ENCODE results near the gene DZIP1. TPM values are rescaled to one million over a fixed set of nuclear protein-coding genes. Genes with fewer than 3 reads are reported as not detected.

DZIP1 gene
- total and polyA plus RNA-seq, 2 of the 8 experiments (the other 6 are each of a cell fraction or from before 2014, with no cell fraction given), result 7.6 to 24.6 TPM

DNA sequence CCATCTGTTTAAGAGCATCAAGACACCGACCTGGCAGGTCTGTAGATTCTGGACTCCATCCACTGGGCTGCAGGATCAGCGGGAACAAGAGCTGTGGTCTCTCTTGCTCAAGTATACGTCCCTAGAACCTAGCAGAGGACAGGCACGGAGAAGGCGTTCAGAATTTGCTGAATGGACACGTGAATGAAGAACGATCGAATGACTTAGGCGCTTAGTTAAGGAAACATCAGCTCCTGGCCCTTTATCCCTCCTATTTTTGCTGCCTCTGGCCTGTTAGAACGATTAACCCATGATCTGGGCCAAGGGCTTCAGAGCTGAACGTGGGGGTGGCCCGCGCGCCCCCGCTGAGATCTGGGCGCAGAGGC is 953 bp downstream of the DZIP1 start (continued):
- no peak for TF ChIP-seq RNF2 (IDR thresholded peaks at IDR 0.05; ENCODE audit: borderline replicate concordance, low read depth, low read length, missing control alignments, poor library complexity, severe bottlenecking)
- TF ChIP-seq TAF1 (IDR thresholded peaks at IDR 0.05; ENCODE audit: low read depth, low read length), result 0 out of 2 replicates have a peak, but pooled peaks have one; percentile 12
- TF ChIP-seq POLR2A (IDR thresholded peaks at IDR 0.05; ENCODE audit: control extremely low read depth in 1 of 2, low read depth in 2 of 2, low read length in 2 of 2), result peak in 1 of 2 experiments; percentile 38; a peak in 1 of 3 replicates
- no peak for TF ChIP-seq EGR1 (IDR thresholded peaks at IDR 0.05; ENCODE audit: borderline replicate concordance, low read depth, low read length)
- TF ChIP-seq, protein P1, sequence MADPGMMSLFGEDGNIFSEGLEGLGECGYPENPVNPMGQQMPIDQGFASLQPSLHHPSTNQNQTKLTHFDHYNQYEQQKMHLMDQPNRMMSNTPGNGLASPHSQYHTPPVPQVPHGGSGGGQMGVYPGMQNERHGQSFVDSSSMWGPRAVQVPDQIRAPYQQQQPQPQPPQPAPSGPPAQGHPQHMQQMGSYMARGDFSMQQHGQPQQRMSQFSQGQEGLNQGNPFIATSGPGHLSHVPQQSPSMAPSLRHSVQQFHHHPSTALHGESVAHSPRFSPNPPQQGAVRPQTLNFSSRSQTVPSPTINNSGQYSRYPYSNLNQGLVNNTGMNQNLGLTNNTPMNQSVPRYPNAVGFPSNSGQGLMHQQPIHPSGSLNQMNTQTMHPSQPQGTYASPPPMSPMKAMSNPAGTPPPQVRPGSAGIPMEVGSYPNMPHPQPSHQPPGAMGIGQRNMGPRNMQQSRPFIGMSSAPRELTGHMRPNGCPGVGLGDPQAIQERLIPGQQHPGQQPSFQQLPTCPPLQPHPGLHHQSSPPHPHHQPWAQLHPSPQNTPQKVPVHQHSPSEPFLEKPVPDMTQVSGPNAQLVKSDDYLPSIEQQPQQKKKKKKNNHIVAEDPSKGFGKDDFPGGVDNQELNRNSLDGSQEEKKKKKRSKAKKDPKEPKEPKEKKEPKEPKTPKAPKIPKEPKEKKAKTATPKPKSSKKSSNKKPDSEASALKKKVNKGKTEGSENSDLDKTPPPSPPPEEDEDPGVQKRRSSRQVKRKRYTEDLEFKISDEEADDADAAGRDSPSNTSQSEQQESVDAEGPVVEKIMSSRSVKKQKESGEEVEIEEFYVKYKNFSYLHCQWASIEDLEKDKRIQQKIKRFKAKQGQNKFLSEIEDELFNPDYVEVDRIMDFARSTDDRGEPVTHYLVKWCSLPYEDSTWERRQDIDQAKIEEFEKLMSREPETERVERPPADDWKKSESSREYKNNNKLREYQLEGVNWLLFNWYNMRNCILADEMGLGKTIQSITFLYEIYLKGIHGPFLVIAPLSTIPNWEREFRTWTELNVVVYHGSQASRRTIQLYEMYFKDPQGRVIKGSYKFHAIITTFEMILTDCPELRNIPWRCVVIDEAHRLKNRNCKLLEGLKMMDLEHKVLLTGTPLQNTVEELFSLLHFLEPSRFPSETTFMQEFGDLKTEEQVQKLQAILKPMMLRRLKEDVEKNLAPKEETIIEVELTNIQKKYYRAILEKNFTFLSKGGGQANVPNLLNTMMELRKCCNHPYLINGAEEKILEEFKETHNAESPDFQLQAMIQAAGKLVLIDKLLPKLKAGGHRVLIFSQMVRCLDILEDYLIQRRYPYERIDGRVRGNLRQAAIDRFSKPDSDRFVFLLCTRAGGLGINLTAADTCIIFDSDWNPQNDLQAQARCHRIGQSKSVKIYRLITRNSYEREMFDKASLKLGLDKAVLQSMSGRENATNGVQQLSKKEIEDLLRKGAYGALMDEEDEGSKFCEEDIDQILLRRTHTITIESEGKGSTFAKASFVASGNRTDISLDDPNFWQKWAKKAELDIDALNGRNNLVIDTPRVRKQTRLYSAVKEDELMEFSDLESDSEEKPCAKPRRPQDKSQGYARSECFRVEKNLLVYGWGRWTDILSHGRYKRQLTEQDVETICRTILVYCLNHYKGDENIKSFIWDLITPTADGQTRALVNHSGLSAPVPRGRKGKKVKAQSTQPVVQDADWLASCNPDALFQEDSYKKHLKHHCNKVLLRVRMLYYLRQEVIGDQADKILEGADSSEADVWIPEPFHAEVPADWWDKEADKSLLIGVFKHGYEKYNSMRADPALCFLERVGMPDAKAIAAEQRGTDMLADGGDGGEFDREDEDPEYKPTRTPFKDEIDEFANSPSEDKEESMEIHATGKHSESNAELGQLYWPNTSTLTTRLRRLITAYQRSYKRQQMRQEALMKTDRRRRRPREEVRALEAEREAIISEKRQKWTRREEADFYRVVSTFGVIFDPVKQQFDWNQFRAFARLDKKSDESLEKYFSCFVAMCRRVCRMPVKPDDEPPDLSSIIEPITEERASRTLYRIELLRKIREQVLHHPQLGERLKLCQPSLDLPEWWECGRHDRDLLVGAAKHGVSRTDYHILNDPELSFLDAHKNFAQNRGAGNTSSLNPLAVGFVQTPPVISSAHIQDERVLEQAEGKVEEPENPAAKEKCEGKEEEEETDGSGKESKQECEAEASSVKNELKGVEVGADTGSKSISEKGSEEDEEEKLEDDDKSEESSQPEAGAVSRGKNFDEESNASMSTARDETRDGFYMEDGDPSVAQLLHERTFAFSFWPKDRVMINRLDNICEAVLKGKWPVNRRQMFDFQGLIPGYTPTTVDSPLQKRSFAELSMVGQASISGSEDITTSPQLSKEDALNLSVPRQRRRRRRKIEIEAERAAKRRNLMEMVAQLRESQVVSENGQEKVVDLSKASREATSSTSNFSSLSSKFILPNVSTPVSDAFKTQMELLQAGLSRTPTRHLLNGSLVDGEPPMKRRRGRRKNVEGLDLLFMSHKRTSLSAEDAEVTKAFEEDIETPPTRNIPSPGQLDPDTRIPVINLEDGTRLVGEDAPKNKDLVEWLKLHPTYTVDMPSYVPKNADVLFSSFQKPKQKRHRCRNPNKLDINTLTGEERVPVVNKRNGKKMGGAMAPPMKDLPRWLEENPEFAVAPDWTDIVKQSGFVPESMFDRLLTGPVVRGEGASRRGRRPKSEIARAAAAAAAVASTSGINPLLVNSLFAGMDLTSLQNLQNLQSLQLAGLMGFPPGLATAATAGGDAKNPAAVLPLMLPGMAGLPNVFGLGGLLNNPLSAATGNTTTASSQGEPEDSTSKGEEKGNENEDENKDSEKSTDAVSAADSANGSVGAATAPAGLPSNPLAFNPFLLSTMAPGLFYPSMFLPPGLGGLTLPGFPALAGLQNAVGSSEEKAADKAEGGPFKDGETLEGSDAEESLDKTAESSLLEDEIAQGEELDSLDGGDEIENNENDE (IDR thresholded peaks at IDR 0.05; ENCODE audit: insufficient replicate concordance, low read length), result no peak
- TF ChIP-seq TAF7 (optimal IDR thresholded peaks at IDR 0.05; ENCODE audit: borderline replicate concordance, low read depth, low read length), result no peak
- no peak for TF ChIP-seq GTF2F1 (IDR thresholded peaks at IDR 0.05; ENCODE audit: borderline replicate concordance, low read depth, low read length)
- peak; percentile 49; the same call in 1 of the 2 replicates for TF ChIP-seq POLR2AphosphoS5 (IDR thresholded peaks at IDR 0.05; ENCODE audit: low read depth, low read length)
- TF ChIP-seq KDM4A (IDR thresholded peaks at IDR 0.05; ENCODE audit: low read depth, low read length, severe bottlenecking), result no peak

Measured in H1 (cell line).